A549 (cell line): ENCODE results near the gene EBLN2. TPM values are rescaled to one million over a fixed set of nuclear protein-coding genes. Genes with fewer than 3 reads are reported as not detected.

Experiments used
- ATAC-seq, 2 experiments: fragments of 200-7000 bp in 1 of 2; fragments of >200 bp in 1 of 2; cut with Nextera tagmentation in 1 of 2; cut with Tn5 transposase in 1 of 2; 3 replicates each; pipeline versions ENCODE4 v1.8.0 to v1.9.1; 2018 to 2020; ENCODE audit warnings: mild to moderate bottlenecking in 1 of 2, moderate library complexity in 1 of 2
- CTCF ChIA-PET: fragments of 300-600 bp; sonication (Branson Sonifier 250); formaldehyde crosslinking; extraction: SDS; loops from one replicate; lab custom pipeline; 2021; ENCODE audit warnings: antibody characterized with exemption, inconsistent platforms; lab: Yijun Ruan, JAX
- POLR2A ChIA-PET: fragments of 350-600 bp; formaldehyde crosslinking; extraction: SDS; loops from one replicate; lab custom pipeline; 2021; ENCODE audit warnings: antibody characterized with exemption, inconsistent platforms; lab: Yijun Ruan, JAX
- DNase-seq, 2 experiments: peaks; one replicate each; pipeline versions ENCODE4 v3.0.0 to v3.0.0-alpha.2; 2011 to 2016; ENCODE audit warnings: low read depth in 1 of 2, low spot score in 1 of 2
- FAIRE-seq: peaks from 2 replicates; lab custom pipeline; 2011; peaks lifted over from hg19 to GRCh38; lab: Jason Lieb, UNC
- H3K27ac ChIP-seq, 2 experiments: fragments of >200 bp; sonication (Bioruptor Twin); formaldehyde crosslinking; 3 replicates each; pipeline ENCODE4 v1.5.1; 2016 to 2017
- H3K4me1 ChIP-seq: fragments of >200 bp; sonication (Bioruptor Twin); formaldehyde crosslinking; 3 replicates; pipeline ENCODE4 v1.6.1; 2016
- H3K4me2 ChIP-seq: fragments of >200 bp; sonication (Bioruptor Twin); formaldehyde crosslinking; 3 replicates; pipeline ENCODE4 v1.6.1; 2016
- H3K4me3 ChIP-seq: fragments of >200 bp; sonication (Bioruptor Twin); formaldehyde crosslinking; 3 replicates; pipeline ENCODE4 v1.5.1; 2016
- H3K9me3 ChIP-seq: fragments of >200 bp; sonication (Bioruptor Twin); formaldehyde crosslinking; 3 replicates; pipeline ENCODE4 v1.6.1; 2016
- ATOH8 ChIP-seq: fragments of 250-450 bp; sonication (Bioruptor Pico); IDR thresholded peaks from 2 replicates; pipeline ENCODE4 v1.5.0; 2020; ENCODE audit warnings: low read depth, mild to moderate bottlenecking, moderate library complexity
- BHLHE40 ChIP-seq: IDR thresholded peaks from 2 replicates; pipeline ENCODE4 v1.6.1; 2012; ENCODE audit warnings: low read depth, low read length, inconsistent platforms
- CHD2 ChIP-seq: fragments of 150-350 bp; IDR thresholded peaks from 2 replicates; pipeline ENCODE4 v1.6.1; 2014; ENCODE audit warnings: low read length; ENCODE audit not compliant: partially characterized antibody
- E2F6 ChIP-seq: IDR thresholded peaks from 2 replicates; pipeline ENCODE4 v1.6.1; 2012; ENCODE audit warnings: low read depth, borderline replicate concordance
- EHF ChIP-seq: fragments of 250-450 bp; sonication (Bioruptor Pico); IDR thresholded peaks from 2 replicates; pipeline ENCODE4 v1.5.0; 2020; ENCODE audit warnings: mild to moderate bottlenecking
- ESRRA ChIP-seq: fragments of 150-350 bp; IDR thresholded peaks from 2 replicates; pipeline ENCODE4 v1.6.1; 2014; ENCODE audit warnings: mild to moderate bottlenecking, low read length, borderline replicate concordance
- FOSB ChIP-seq: fragments of 250-450 bp; sonication (Bioruptor Pico); IDR thresholded peaks from 2 replicates; pipeline ENCODE4 v1.5.0; 2020; ENCODE audit warnings: mild to moderate bottlenecking, moderate library complexity
- HEYL ChIP-seq: fragments of 250-450 bp; sonication (Bioruptor Pico); IDR thresholded peaks from 2 replicates; pipeline ENCODE4 v1.8.0; 2021; ENCODE audit warnings: mild to moderate bottlenecking, moderate library complexity
- HOXB5 ChIP-seq: fragments of 250-450 bp; sonication (Bioruptor Pico); IDR thresholded peaks from 2 replicates; pipeline ENCODE4 v1.5.0; 2020; ENCODE audit warnings: mild to moderate bottlenecking, moderate library complexity
- KDM1A ChIP-seq: fragments of 200-600 bp; sonication (generic); IDR thresholded peaks from 2 replicates; pipeline ENCODE4 v1.6.1; 2016; ENCODE audit warnings: low read depth, mild to moderate bottlenecking
- MAFK ChIP-seq: fragments of 450-650 bp; IDR thresholded peaks from 2 replicates; pipeline ENCODE4 v1.6.1; 2014; ENCODE audit not compliant: partially characterized antibody
- NFE2L2 ChIP-seq: fragments of 150-350 bp; conservative IDR thresholded peaks from 2 replicates; pipeline ENCODE4 v1.6.1; 2014; ENCODE audit warnings: low read length
- NPAS2 ChIP-seq: fragments of 250-450 bp; sonication (Bioruptor Pico); IDR thresholded peaks from 2 replicates; pipeline ENCODE4 v1.8.0; 2022; ENCODE audit warnings: mild to moderate bottlenecking, moderate library complexity, borderline replicate concordance
- RAD21 ChIP-seq, 2 experiments: fragments of >200 bp in 1 of 2; sonication (Bioruptor Twin) in 1 of 2; formaldehyde crosslinking in 1 of 2; IDR thresholded peaks in 1 of 2; conservative IDR thresholded peaks in 1 of 2; 2 replicates in 1 of 2; 3 replicates in 1 of 2; pipeline ENCODE4 v1.6.1; 2012 to 2018; ENCODE audit warnings: inconsistent platforms in 1 of 2
- RARB ChIP-seq: fragments of 250-450 bp; sonication (Bioruptor Pico); IDR thresholded peaks from 2 replicates; pipeline ENCODE4 v1.8.0; 2021; ENCODE audit warnings: mild to moderate bottlenecking, moderate library complexity
- RCOR1 ChIP-seq: fragments of 150-350 bp; IDR thresholded peaks from 2 replicates; pipeline ENCODE4 v1.6.1; 2014; ENCODE audit warnings: antibody characterized with exemption, low read length, low read depth
- SMC3 ChIP-seq: fragments of >200 bp; sonication (Bioruptor Twin); formaldehyde crosslinking; IDR thresholded peaks from 3 replicates; pipeline ENCODE4 v1.6.1; 2018; ENCODE audit warnings: inconsistent platforms
- TP53 ChIP-seq: fragments of 250-450 bp; sonication (Bioruptor Pico); IDR thresholded peaks from 2 replicates; pipeline ENCODE4 v1.5.0; 2021; ENCODE audit warnings: mild to moderate bottlenecking, moderate library complexity
- ZC3H11A ChIP-seq: fragments of 450-650 bp; IDR thresholded peaks from 2 replicates; pipeline ENCODE4 v1.6.1; 2014; ENCODE audit warnings: antibody characterized with exemption, mild to moderate bottlenecking
- ZFP36 ChIP-seq: fragments of 450-650 bp; IDR thresholded peaks from 2 replicates; pipeline ENCODE4 v1.6.1; 2014; ENCODE audit warnings: borderline replicate concordance; ENCODE audit not compliant: partially characterized antibody
- WGBS: methylation state at CpG from one replicate; pipeline ENCODE4 v1.1.6; 2017; ENCODE audit errors: missing lambda C conversion rate; 5-methylcytosine and 5-hydroxymethylcytosine counted together
- polyA plus RNA-seq, 4 experiments: library from polyadenylated mRNA; depleted of rRNA in 3 of 4; stranded (reverse); fragments of >200 nt; fragmentation: RNase III in 1 of 4; extraction: RNeasy Plus Mini Kit Qiagen cat#74134 plus additional on column Dnase treatment in 1 of 4; gene quantifications; 2 replicates in 3 of 4; 3 replicates in 1 of 4; pipeline ENCODE4 v1.2.3, GENCODE V29; 2011 to 2017
- TF ChIP-seq, protein P1 (sequence below): fragments of >200 bp; sonication (Bioruptor Twin); formaldehyde crosslinking; IDR thresholded peaks from 3 replicates; pipeline ENCODE4 v1.6.1; 2016

EBLN2 gene
- polyA plus RNA-seq, 2 of the 4 experiments (the other 2 are of a cell fraction), result 1.4 to 4.1 TPM

DNA sequence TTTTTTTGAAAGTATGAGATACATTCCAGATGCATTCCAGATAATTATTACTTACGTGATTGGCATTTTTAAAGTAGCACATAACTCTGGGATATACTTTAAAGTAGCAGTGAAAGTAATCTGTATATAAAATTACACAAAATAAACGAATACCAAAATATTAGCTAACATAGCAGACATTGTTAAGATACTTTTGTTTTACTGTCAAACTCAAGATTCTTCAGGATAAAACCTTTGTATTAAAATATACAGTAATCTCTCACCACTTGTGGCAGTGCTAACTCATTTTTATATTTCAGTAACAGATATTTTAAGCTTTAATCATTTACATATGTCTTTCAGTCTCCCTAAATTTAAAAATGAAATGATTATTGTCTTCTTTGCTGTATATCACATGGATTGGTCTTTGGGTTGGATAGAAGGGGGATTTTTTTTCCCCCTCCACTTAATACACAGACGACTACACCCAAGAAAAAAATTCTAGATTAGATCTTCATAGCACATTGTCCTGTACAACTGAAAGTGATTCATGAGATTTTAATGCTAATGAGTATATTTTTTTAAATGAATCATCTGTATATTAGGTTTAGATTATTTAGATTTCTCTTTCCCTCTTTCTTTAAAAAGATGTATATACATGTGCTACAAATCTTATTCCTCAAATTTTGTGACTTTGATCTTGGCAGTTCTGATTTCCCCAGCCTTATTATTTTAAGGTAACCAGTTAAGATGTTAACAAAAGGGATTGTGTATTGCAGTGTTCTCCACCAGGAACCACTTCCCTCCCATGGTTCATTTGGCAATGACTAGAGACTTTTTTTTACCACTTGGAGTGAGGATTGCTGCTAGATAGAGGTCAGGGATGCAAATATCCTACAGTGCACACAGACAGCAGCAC is 24.5 kb upstream of the EBLN2 start:
- Histone ChIP-seq H3K4me2 (peak overlapping the region; percentile 5; the same call in 2 of the 3 replicates), H3K27ac (no peak overlapping the region), H3K4me3 (no peak overlapping the region), H3K4me1 (peaks cover 18% of the 10 kb centered on the region), H3K9me3 (no peaks in the 10 kb centered on the region)
- FAIRE-seq (no peak), DNase-seq (no peak), ATAC-seq (peak in 1 of 2 experiments; percentile 39; a peak in 3 of 6 replicates)
- CTCF ChIA-PET, result interaction anchor here (0.9 to 2.4 kb wide), 2 partner anchors 17 to 19 kb away, joined by 3 to 11 read pairs; no protein-coding TSS in a partner anchor
- WGBS, result 66% methylated on average over 3 of the region's 3 CpGs
- POLR2A ChIA-PET, result no interaction called here
- TF ChIP-seq CHD2 (no peak), KDM1A (no peak), ZC3H11A (no peak), TP53 (no peak), RCOR1 (no peak), EHF (CRISPR knock-in tag) (no peak), SMC3 (no peak), NFE2L2 (no peak), FOSB (no peak), RARB (CRISPR knock-in tag) (no peak), RAD21 (conservative IDR thresholded peaks at IDR 0.05 in 1 of 2, IDR thresholded peaks at IDR 0.05 in 1 of 2) (no peak), ATOH8 (CRISPR knock-in tag) (no peak), MAFK (no peak), E2F6 (no peak), HEYL (CRISPR knock-in tag) (no peak), NPAS2 (CRISPR knock-in tag) (no peak), BHLHE40 (no peak)
- TF ChIP-seq, protein P1, sequence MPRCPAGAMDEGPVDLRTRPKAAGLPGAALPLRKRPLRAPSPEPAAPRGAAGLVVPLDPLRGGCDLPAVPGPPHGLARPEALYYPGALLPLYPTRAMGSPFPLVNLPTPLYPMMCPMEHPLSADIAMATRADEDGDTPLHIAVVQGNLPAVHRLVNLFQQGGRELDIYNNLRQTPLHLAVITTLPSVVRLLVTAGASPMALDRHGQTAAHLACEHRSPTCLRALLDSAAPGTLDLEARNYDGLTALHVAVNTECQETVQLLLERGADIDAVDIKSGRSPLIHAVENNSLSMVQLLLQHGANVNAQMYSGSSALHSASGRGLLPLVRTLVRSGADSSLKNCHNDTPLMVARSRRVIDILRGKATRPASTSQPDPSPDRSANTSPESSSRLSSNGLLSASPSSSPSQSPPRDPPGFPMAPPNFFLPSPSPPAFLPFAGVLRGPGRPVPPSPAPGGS, result no peak

DNA sequence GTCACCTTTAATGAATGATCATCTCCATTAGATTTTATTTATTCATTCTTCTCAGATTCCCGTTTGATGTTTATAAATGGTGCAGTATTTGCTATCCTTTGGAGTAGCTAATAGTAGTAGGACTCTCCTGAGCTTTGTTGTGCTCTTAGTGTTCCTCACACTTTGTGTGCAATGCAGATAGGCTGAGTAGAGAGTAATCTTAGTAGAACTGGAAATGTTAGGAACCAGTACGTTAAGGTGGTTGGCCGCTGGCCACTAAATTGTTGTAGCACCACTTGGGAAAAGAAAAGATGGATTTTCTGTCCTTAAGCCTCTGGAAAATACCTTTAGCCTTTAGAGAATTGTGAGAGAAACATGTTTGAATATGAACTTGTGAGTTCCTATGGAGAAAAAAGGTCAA is 19.9 kb upstream of the EBLN2 start:
- H3K4me3 ChIP-seq, result no peak overlapping the region
- WGBS, result 84% methylated on average over 3 of the region's 3 CpGs
- no peak overlapping the region for H3K27ac ChIP-seq
- no peak overlapping the region for H3K4me2 ChIP-seq
- H3K9me3 ChIP-seq, result no peaks in the 10 kb centered on the region
- TF ChIP-seq TP53, result no peak
- no peak for TF ChIP-seq E2F6
- TF ChIP-seq ESRRA, result no peak
- no peak for TF ChIP-seq FOSB
- no peak for TF ChIP-seq HOXB5 (CRISPR knock-in tag)
- TF ChIP-seq ZC3H11A, result no peak
- no peak for TF ChIP-seq ZFP36
- TF ChIP-seq HEYL (CRISPR knock-in tag), result no peak
- ChIA-PET CTCF (interaction anchor here (0.6 to 1.9 kb wide), 3 partner anchors 14 to 1278 kb away, joined by 3 to 5 read pairs (median 3); no protein-coding TSS in a partner anchor), POLR2A (no interaction called here)
- no peak for FAIRE-seq
- no peak for ATAC-seq
- DNase-seq, result no peak
- peaks cover 16% of the 10 kb centered on the region for H3K4me1 ChIP-seq
